ENCODE measurements around the gene CORO6. TPM values are rescaled to one million over a fixed set of nuclear protein-coding genes. Genes with fewer than 3 reads are reported as not detected.

The CORO6 gene
- total and polyA plus RNA-seq, 3 donors from 2014 or later, result 6.3 to 15.5 (median 11.7) TPM

- WGBS, 2 donors, result 25 to 40% methylated on average over 5 to 8 of the region's 8 CpGs
- Histone ChIP-seq H3K4me3 (peak overlapping the region; percentile 75 to 76), H3K4me1 (peaks cover 48% of the 10 kb centered on the region)
These were observed 34.6 kb downstream of the CORO6 start for GRCh38 chr17:29588017-29588561.

DNA sequence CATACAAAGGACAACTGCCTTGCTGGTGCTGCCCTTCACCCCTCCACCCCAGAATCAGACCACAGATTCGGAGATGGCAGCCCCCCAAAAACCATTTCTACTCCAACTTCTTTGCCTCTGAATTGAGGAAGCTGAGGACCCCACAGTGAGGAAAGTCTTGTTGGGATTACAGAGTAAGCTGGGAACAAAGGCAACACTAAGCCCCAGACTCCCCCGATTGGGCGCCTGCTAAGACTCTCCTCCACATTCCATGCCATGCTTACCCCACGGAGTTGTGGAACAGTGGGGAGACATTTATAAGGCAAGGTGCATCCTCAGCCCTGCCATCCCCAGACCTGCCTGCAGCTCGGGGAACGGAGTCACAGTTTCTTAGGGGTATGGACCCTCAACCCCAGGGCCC lies 35.1 kb downstream of the CORO6 start:
- intact Hi-C loops (cut with DNase I; ENCODE audit: low total_unique reads), result no loop called here
- Histone ChIP-seq H3K36me3 (ENCODE audit: low read depth, missing control alignments) (no peaks in the 10 kb centered on the region), H3K9me3 (no peaks in the 10 kb centered on the region), H3K4me3 (peak overlapping the region in 1 of 2 donors; percentile 75), H3K27ac (peak overlapping the region in 1 of 2 donors; percentile 72), H3K27me3 (no peaks in the 10 kb centered on the region), H3K4me1 (peaks cover 46% of the 10 kb centered on the region)
- DNase-seq, result no peak
- no peak for TF ChIP-seq POLR2A (IDR thresholded peaks at IDR 0.05)
- TF ChIP-seq, protein P1, sequence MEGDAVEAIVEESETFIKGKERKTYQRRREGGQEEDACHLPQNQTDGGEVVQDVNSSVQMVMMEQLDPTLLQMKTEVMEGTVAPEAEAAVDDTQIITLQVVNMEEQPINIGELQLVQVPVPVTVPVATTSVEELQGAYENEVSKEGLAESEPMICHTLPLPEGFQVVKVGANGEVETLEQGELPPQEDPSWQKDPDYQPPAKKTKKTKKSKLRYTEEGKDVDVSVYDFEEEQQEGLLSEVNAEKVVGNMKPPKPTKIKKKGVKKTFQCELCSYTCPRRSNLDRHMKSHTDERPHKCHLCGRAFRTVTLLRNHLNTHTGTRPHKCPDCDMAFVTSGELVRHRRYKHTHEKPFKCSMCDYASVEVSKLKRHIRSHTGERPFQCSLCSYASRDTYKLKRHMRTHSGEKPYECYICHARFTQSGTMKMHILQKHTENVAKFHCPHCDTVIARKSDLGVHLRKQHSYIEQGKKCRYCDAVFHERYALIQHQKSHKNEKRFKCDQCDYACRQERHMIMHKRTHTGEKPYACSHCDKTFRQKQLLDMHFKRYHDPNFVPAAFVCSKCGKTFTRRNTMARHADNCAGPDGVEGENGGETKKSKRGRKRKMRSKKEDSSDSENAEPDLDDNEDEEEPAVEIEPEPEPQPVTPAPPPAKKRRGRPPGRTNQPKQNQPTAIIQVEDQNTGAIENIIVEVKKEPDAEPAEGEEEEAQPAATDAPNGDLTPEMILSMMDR (IDR thresholded peaks at IDR 0.05), result no peak
- WGBS, 2 donors, result 66 to 86% methylated on average over 4 to 6 of the region's 6 CpGs

More at GRCh38 chr17:29588017-29588561, 34.6 kb downstream of the CORO6 start:
- Histone ChIP-seq H3K27ac (peak overlapping the region; percentile 4 to 72), H3K36me3 (ENCODE audit: low read depth, missing control alignments) (no peaks in the 10 kb centered on the region), H3K27me3 (no peaks in the 10 kb centered on the region), H3K9me3 (no peaks in the 10 kb centered on the region)
- DNase-seq, result no peak
- TF ChIP-seq, protein P1 (IDR thresholded peaks at IDR 0.05), result no peak
- no peak for TF ChIP-seq POLR2A (IDR thresholded peaks at IDR 0.05)
- intact Hi-C loops (cut with DNase I; ENCODE audit: low total_unique reads), result no loop called here

- peaks cover 39% of the 10 kb centered on the region for H3K4me1 ChIP-seq
- no peaks in the 10 kb centered on the region for H3K27me3 ChIP-seq
- WGBS, 2 donors, result 57 to 81% methylated on average over 6 to 9 of the region's 9 CpGs
- no peak for TF ChIP-seq POLR2A (IDR thresholded peaks at IDR 0.05)
- TF ChIP-seq, protein P1 (IDR thresholded peaks at IDR 0.05), result no peak
- intact Hi-C loops (cut with DNase I; ENCODE audit: low total_unique reads), result no loop called here
- no peaks in the 10 kb centered on the region for H3K36me3 ChIP-seq (ENCODE audit: low read depth, missing control alignments)
- DNase-seq, result no peak
- no peak overlapping the region for H3K27ac ChIP-seq
- no peaks in the 10 kb centered on the region for H3K9me3 ChIP-seq
- no peak overlapping the region for H3K4me3 ChIP-seq
These were observed 35.8 kb downstream of the CORO6 start for GRCh38 chr17:29586676-29587469.

GRCh38 chr17:29585080-29585751 lies 37.5 kb downstream of the CORO6 start:
- no peak for DNase-seq

More at GRCh38 chr17:29585080-29585751, 37.5 kb downstream of the CORO6 start:
- 84 to 87% methylated on average over 2 to 8 of the region's 8 CpGs for WGBS, 2 donors
- Histone ChIP-seq H3K27me3 (no peaks in the 10 kb centered on the region), H3K36me3 (ENCODE audit: low read depth, missing control alignments) (no peaks in the 10 kb centered on the region), H3K4me3 (no peak overlapping the region), H3K9me3 (no peaks in the 10 kb centered on the region), H3K27ac (no peak overlapping the region), H3K4me1 (peaks cover 22% of the 10 kb centered on the region)
- intact Hi-C loops (cut with DNase I; ENCODE audit: low total_unique reads), result no loop called here
- TF ChIP-seq, protein P1 (IDR thresholded peaks at IDR 0.05), result no peak
- no peak for TF ChIP-seq POLR2A (IDR thresholded peaks at IDR 0.05)
